ENCODE data around the gene SH3RF1.

SH3RF1 gene

GRCh38 chr4:169215656-169216055 is 55.1 kb downstream of the SH3RF1 start:
- Histone ChIP-seq H2AFZ (ENCODE audit: low read depth, low read length) (no peak overlapping the region), H3K79me2 (ENCODE audit: insufficient read depth, low read length) (no peaks in the 10 kb centered on the region), H3K27me3 (ENCODE audit: insufficient read depth, low read length, poor library complexity) (no peaks in the 10 kb centered on the region), H3K36me3 (ENCODE audit: insufficient read depth, low read length) (no peaks in the 10 kb centered on the region), H4K20me1 (ENCODE audit: insufficient read depth, low read length) (no peaks in the 10 kb centered on the region), H3K4me1 (ENCODE audit: insufficient read depth, low read length) (no peaks in the 10 kb centered on the region), H3K9me3 (ENCODE audit: insufficient read depth, low read length, severe bottlenecking) (no peaks in the 10 kb centered on the region), H3K27ac (ENCODE audit: low read length) (no peak overlapping the region), H3K9ac (ENCODE audit: low read depth, low read length) (no peak overlapping the region), H3K4me3 (ENCODE audit: low read depth in 1 of 2, low read length in 2 of 2) (no peak overlapping the region), H3K4me2 (ENCODE audit: insufficient read depth, low read length) (no peak overlapping the region)
- no peak for ATAC-seq (ENCODE audit: insufficient read depth, low read depth)
- no peak for DNase-seq
- no peak for TF ChIP-seq EZH2 (IDR thresholded peaks at IDR 0.05; ENCODE audit: borderline replicate concordance, low read depth, low read length, severe bottlenecking)
- no peak for TF ChIP-seq CTCF (IDR thresholded peaks at IDR 0.05; ENCODE audit: borderline replicate concordance, extremely low read depth, low read length, poor library complexity, severe bottlenecking)

GRCh38 chr4:169212981-169213380 is 57.8 kb downstream of the SH3RF1 start:
- H3K4me1 ChIP-seq (ENCODE audit: insufficient read depth, low read length), result no peaks in the 10 kb centered on the region
- no peak overlapping the region for H3K4me3 ChIP-seq (ENCODE audit: low read depth in 1 of 2, low read length in 2 of 2)
- no peak overlapping the region for H3K4me2 ChIP-seq (ENCODE audit: insufficient read depth, low read length)
- no peak overlapping the region for H3K27ac ChIP-seq (ENCODE audit: low read length)
- H3K9me3 ChIP-seq (ENCODE audit: insufficient read depth, low read length, severe bottlenecking), result no peaks in the 10 kb centered on the region
- H3K79me2 ChIP-seq (ENCODE audit: insufficient read depth, low read length), result no peaks in the 10 kb centered on the region
- no peak overlapping the region for H3K9ac ChIP-seq (ENCODE audit: low read depth, low read length)
- no peaks in the 10 kb centered on the region for H3K36me3 ChIP-seq (ENCODE audit: insufficient read depth, low read length)
- H3K27me3 ChIP-seq (ENCODE audit: insufficient read depth, low read length, poor library complexity), result no peaks in the 10 kb centered on the region
- no peak for ATAC-seq (ENCODE audit: insufficient read depth, low read depth)
- no peaks in the 10 kb centered on the region for H4K20me1 ChIP-seq (ENCODE audit: insufficient read depth, low read length)
- TF ChIP-seq EZH2 (IDR thresholded peaks at IDR 0.05; ENCODE audit: borderline replicate concordance, low read depth, low read length, severe bottlenecking) (no peak), CTCF (IDR thresholded peaks at IDR 0.05; ENCODE audit: borderline replicate concordance, extremely low read depth, low read length, poor library complexity, severe bottlenecking) (no peak)
- no peak for DNase-seq
- H2AFZ ChIP-seq (ENCODE audit: low read depth, low read length), result no peak overlapping the region

- H3K27ac ChIP-seq (ENCODE audit: low read length), result no peak overlapping the region
- H4K20me1 ChIP-seq (ENCODE audit: insufficient read depth, low read length), result no peaks in the 10 kb centered on the region
- H3K9me3 ChIP-seq (ENCODE audit: insufficient read depth, low read length, severe bottlenecking), result no peaks in the 10 kb centered on the region
- no peak overlapping the region for H3K4me3 ChIP-seq (ENCODE audit: low read depth in 1 of 2, low read length in 2 of 2)
- no peaks in the 10 kb centered on the region for H3K27me3 ChIP-seq (ENCODE audit: insufficient read depth, low read length, poor library complexity)
- no peaks in the 10 kb centered on the region for H3K36me3 ChIP-seq (ENCODE audit: insufficient read depth, low read length)
- H3K79me2 ChIP-seq (ENCODE audit: insufficient read depth, low read length), result no peaks in the 10 kb centered on the region
- DNase-seq (no peak), ATAC-seq (ENCODE audit: insufficient read depth, low read depth) (no peak)
- no peak overlapping the region for H2AFZ ChIP-seq (ENCODE audit: low read depth, low read length)
- H3K4me2 ChIP-seq (ENCODE audit: insufficient read depth, low read length), result no peak overlapping the region
- H3K9ac ChIP-seq (ENCODE audit: low read depth, low read length), result no peak overlapping the region
- H3K4me1 ChIP-seq (ENCODE audit: insufficient read depth, low read length), result no peaks in the 10 kb centered on the region
- no peak for TF ChIP-seq EZH2 (IDR thresholded peaks at IDR 0.05; ENCODE audit: borderline replicate concordance, low read depth, low read length, severe bottlenecking)
- no peak for TF ChIP-seq CTCF (IDR thresholded peaks at IDR 0.05; ENCODE audit: borderline replicate concordance, extremely low read depth, low read length, poor library complexity, severe bottlenecking)
Observed at GRCh38 chr4:169210504-169211118, 60.1 kb downstream of the SH3RF1 start.

Data from DND-41 (cell line).